ENCODE measurements around the gene SDCBP2.

SDCBP2 gene

DNA sequence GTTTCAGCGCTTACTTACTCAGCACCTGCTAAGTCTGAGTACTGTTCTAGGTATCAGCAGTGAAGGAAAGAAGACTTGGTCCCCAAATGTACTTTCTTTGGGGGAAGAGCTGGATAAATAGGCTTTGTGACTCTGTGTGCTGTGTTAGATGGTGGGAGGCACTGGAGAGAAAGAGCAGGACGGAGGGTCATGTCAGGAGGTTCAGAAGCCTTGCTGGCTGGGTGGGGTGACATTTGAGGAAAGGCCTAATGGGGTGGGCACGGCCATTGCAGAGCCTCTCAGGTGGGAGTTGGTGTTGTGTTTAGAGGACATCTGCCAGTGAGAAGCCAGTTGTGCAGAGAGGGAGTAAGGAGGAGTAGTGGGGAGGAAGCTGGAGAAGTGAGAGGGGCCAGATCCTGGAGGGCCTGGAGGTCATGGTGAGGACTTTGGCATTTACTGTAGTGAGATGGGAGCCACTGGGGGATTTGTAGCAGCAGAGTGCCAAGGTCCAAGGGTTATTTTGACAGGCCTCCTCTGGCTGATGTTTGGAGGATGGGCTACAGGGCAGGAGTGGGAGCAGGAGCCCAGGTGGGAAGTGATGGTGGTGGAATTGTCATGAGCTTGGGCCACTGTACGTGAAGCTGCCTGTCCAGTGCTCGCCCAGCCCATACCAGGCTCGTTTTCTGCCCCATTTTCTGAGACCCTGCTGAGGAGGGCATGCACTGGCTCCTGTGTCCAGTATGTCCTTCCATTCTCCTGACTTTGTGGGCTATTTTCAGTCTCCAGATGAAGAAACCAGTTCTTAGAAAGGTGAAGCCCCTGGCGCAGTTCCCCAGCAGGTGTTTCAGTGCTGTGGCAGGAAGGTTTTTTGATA is 886 bp downstream of the SDCBP2 start:
- DNase-seq = peak; percentile 8

GRCh38 chr20:1327241-1327653 is 1.7 kb downstream of the SDCBP2 start:
- peak; percentile 23 for DNase-seq

GRCh38 chr20:1326031-1326930 is 2.7 kb downstream of the SDCBP2 start:
- peak; percentile 10 for DNase-seq

DNA sequence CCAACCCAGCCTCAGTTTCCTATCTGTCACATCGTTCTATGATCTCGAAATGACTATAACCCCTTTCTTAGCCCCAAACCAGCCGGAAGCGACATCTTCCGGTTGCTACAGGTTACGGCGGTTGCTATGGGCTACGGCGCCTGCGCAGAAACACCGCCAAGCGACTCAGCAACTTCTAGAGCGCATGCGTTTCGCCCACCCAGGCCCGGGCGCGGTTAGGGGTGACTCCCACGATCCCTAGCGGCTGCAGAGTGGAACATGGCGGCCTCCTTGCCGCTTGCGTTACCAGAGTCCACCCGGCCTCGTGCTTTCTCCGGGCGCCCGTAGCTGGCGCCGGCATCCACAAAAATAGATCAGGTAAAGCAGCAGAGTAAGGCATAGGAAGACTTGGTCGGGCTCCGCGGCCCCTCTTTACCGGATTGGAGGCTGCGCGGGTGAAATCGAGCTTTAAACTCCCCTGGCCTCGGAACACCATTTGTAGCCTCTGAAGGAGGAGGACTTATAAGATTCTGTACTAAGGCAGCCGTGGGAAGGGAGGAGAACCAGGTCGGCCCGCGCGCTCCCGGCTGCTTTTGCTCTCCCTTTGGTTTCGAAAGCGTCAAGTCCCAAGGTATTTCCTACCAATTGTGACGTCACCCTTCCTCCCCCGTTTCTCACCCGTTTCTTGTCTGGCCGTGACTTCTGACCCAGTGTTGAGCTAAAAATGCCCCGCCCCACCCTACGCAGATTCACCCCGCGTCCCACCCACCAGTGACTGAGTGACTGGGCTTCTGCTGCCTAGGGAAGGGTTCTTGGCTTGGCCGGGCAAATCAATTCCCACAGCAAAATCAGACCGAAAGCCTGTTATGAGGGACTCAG is 3.5 kb downstream of the SDCBP2 start:
- DNase-seq = peak; percentile 98

- peak; percentile 20 for DNase-seq
These were observed 4.3 kb downstream of the SDCBP2 start for GRCh38 chr20:1324598-1325172.

GRCh38 chr20:1323830-1324597 is 4.9 kb downstream of the SDCBP2 start:
- peak; percentile 27 for DNase-seq

GRCh38 chr20:1323256-1323655 is 5.7 kb downstream of the SDCBP2 start:
- DNase-seq = no peak

GRCh38 chr20:1322511-1323245 is 6.3 kb downstream of the SDCBP2 start:
- DNase-seq = peak; percentile 44

DNA sequence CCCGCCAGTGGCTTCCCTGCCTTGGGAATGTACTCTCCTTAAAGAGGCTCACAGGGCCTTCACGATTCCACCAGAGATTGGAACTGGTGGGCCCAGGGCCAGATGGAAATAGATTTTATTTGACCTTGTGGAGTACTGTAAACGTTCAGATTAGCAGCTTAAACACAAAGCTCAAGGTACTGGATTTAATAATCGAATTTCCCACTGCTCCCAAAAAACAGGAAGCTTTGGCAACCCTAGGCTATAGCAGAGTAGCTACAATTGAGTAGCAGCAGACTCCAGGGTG is 7.3 kb downstream of the SDCBP2 start:
- DNase-seq = no peak

- DNase-seq = peak; percentile 22
These were observed 7.9 kb downstream of the SDCBP2 start for GRCh38 chr20:1320902-1321653.

- peak; percentile 17 for DNase-seq
These were observed 8.9 kb downstream of the SDCBP2 start for GRCh38 chr20:1320016-1320415.

DNA sequence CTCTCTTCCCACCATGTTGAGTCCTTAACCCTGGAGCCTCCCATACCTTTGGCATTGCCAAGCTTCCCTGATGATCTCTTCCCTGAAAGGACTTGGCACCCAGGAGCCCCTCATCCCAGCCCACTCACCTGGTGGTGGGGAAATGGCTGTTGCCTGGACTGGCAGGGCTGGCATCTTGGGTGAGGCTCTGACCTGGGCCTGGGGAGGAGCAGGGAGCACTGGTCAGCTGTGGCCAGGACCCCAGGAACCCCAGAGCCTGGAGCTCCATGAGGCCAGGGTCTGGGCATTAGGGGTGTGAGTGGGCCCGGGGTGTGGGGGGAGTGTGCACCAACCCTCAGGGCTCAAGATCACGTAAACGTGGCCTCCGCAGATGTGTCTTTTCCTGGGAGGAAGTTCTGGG is 9.5 kb downstream of the SDCBP2 start:
- peak; percentile 25 for DNase-seq

DNA sequence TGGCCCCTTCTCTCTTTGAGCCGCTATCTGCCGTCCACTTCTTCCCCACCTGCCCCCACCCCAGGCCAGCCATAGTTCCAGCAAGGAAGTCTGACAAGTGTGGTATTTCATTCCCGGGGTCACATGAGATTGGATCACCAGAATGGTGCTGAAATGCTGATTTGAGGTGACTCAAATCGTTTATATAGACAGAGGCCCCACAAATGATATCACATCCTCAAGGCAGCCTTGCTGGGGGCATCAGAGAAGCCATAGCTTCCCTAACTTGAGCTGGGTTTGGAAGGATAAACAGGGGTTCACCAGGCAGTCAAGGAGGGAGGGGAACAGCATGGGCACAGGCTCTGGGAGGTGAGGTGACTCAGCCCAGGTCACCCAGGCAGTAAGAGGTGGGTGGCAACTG is 9.9 kb downstream of the SDCBP2 start:
- no peak for DNase-seq

DNA sequence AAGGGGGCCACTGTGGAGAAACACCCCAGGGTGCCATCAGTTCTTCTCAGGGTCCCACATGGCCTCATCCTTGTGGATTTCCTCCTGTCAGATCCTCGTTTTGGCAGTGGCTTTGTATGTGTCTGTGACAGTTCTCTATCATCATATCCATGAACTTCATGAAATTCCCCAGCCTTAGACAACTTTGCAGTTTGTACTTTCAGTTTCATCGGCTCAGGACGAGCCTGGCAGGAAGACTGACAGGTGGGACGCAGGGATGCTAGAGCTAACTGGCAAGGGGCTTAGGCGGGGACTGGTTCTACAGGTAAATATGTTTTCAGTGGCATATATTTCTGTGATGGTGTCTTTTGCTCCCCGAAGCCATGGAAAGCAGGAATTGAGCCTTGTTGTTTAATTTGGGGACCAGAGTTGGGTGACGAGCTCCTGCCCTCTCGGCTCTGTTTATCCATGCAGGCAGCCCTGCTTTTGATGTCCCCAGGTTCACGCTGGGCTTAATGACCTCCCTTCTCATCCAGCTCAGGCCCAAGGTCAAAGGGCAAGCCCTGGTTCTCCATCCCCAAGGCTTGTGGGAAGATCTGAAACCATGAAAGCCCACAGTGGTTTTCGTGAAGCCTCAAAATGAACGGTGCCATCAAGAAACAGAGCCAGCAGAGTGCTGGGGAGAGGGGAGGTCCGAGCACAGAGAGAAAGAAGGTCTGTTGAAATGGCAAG is 11.2 kb downstream of the SDCBP2 start:
- no peak for DNase-seq

DNA sequence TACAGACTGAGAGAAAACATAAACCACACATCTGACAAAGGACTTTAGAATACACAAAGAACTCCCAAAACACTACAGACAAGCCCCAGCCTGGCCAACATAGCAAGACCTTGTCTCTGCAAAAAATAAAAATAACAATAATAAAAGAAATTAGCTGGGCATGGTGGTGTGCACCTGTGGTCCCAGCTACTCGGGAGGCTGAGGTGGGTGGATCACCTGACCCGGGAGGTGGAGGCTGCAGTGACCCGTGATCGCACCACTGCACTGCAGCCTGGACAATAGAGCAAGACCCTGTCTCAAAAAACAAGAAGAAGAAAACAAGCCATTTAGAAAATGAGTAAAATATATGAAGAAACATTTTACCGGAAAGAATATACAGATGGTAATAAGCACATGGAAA is 13.1 kb downstream of the SDCBP2 start:
- no peak for DNase-seq

- DNase-seq = peak; percentile 74
These were observed 15.5 kb downstream of the SDCBP2 start for GRCh38 chr20:1313236-1313964.

DNA sequence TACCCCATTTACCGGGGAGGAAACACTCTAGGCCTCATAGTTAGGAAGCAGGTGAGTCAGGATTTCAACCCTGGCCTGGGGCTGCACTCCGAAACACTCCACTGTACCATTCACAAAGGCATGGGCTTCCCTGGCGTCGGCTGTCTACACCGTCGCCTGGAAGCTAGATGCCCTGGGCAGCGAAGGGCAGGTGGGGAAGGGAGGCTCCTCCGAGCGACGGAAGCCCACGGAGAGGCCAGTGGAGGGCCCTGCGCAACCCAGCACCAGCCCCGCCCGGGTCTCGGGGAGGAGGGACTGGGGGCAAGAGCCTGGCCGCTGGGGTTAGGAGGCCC is 16.1 kb downstream of the SDCBP2 start:
- DNase-seq = peak; percentile 17

- DNase-seq = peak; percentile 13
These were observed 16.6 kb downstream of the SDCBP2 start for GRCh38 chr20:1312308-1312707.

Data from left hindlimb (tissue), 1 donor.